ENCODE measurements around the gene SLC25A5. TPM values are rescaled to one million over a fixed set of nuclear protein-coding genes. Genes with fewer than 3 reads are reported as not detected.
A peak's percentile ranks its signal among the peaks of the same experiment; 100 is the strongest.

SLC25A5 gene
- total RNA-seq, 1 donor from 2014 or later = 403 TPM

DNA sequence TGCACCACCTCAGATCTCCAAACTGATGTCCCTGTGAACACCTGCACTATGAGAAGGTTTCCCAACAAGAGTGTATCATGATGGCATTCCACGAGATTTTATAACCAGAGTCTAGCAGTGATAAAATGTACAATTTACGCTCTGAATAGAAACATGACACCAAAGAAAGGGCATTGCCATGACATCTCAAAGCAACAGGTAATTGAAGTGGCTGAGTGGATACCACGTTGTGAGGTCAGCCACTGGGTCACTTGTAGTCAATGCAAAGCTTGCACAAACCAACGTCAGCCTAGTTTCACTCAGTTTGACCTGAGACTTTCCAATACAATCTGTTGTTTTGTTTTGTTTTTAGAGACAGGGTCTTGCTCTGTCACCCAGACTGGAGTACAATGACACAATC is 15.0 kb upstream of the SLC25A5 start:
- TF ChIP-seq CTCF (conservative IDR thresholded peaks at IDR 0.05) = no peak
- H3K4me1 Mint-ChIP-seq = no peaks in the 10 kb centered on the region
- no peak overlapping the region for H3K27ac Mint-ChIP-seq (ENCODE audit: unreplicated experiment)
- peaks cover 10% of the 10 kb centered on the region for H3K36me3 Mint-ChIP-seq (ENCODE audit: low read depth)
- DNase-seq (ENCODE audit: low read depth, low spot score) = no peak
- peaks cover 19% of the 10 kb centered on the region for H3K9me3 Mint-ChIP-seq
- no peak overlapping the region for H3K4me3 Mint-ChIP-seq
- H3K27me3 Mint-ChIP-seq (ENCODE audit: low read depth) = no peaks in the 10 kb centered on the region

- DNase-seq (ENCODE audit: low read depth, low spot score) = no peak
- no peak for TF ChIP-seq CTCF (conservative IDR thresholded peaks at IDR 0.05)
Observed at GRCh38 chrX:119455264-119455663, 13.0 kb upstream of the SLC25A5 start.

GRCh38 chrX:119459181-119459580 is 9.1 kb upstream of the SLC25A5 start:
- H3K9me3 Mint-ChIP-seq = peaks cover 13% of the 10 kb centered on the region
- no peak for TF ChIP-seq CTCF (conservative IDR thresholded peaks at IDR 0.05)
- H3K4me1 Mint-ChIP-seq = no peaks in the 10 kb centered on the region
- no peak overlapping the region for H3K27ac Mint-ChIP-seq (ENCODE audit: unreplicated experiment)
- no peaks in the 10 kb centered on the region for H3K27me3 Mint-ChIP-seq (ENCODE audit: low read depth)
- DNase-seq (ENCODE audit: low read depth, low spot score) = no peak
- H3K4me3 Mint-ChIP-seq = no peak overlapping the region
- peaks cover 9% of the 10 kb centered on the region for H3K36me3 Mint-ChIP-seq (ENCODE audit: low read depth)

More at GRCh38 chrX:119455264-119455663, 13.0 kb upstream of the SLC25A5 start:
- H3K9me3 Mint-ChIP-seq = peaks cover 13% of the 10 kb centered on the region
- H3K4me1 Mint-ChIP-seq = no peaks in the 10 kb centered on the region
- H3K27me3 Mint-ChIP-seq (ENCODE audit: low read depth) = no peaks in the 10 kb centered on the region
- no peak overlapping the region for H3K27ac Mint-ChIP-seq (ENCODE audit: unreplicated experiment)
- no peak overlapping the region for H3K4me3 Mint-ChIP-seq
- peaks cover 9% of the 10 kb centered on the region for H3K36me3 Mint-ChIP-seq (ENCODE audit: low read depth)

- Mint-ChIP-seq H3K27ac (ENCODE audit: unreplicated experiment) (no peak overlapping the region), H3K36me3 (ENCODE audit: low read depth) (peaks cover 4% of the 10 kb centered on the region), H3K4me3 (no peak overlapping the region), H3K9me3 (peaks cover 2% of the 10 kb centered on the region), H3K4me1 (peaks cover 5% of the 10 kb centered on the region), H3K27me3 (ENCODE audit: low read depth) (no peaks in the 10 kb centered on the region)
- no peak for DNase-seq (ENCODE audit: low read depth, low spot score)
- no peak for TF ChIP-seq CTCF (conservative IDR thresholded peaks at IDR 0.05)
Observed at GRCh38 chrX:119465555-119465954, 2.7 kb upstream of the SLC25A5 start.

DNA sequence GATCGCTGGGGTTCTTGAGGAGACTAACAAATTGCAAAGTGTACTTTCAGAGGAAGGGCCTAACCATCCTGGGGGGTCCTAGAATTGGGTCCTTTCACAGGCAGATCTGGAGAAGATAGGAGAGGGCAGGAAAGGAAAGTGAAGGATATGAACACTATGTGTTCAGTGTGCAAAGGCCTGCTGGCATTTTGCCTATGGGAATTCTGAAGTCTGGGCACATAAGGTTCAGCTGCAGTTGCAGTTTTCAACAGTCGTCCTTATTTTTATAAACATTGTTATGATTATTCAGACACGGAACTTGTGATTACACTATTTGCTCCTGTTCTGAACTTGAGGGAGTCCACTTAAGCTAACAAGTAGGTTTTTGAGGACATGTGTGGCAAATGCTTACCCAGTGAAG is 1.3 kb upstream of the SLC25A5 start:
- Mint-ChIP-seq H3K27me3 (ENCODE audit: low read depth) (no peaks in the 10 kb centered on the region), H3K4me3 (peak overlapping the region; percentile 56), H3K27ac (ENCODE audit: unreplicated experiment) (no peak overlapping the region), H3K4me1 (peaks cover 5% of the 10 kb centered on the region), H3K9me3 (peaks cover 1% of the 10 kb centered on the region), H3K36me3 (ENCODE audit: low read depth) (peaks cover 8% of the 10 kb centered on the region)
- no peak for TF ChIP-seq CTCF (conservative IDR thresholded peaks at IDR 0.05)
- no peak for DNase-seq (ENCODE audit: low read depth, low spot score)

DNA sequence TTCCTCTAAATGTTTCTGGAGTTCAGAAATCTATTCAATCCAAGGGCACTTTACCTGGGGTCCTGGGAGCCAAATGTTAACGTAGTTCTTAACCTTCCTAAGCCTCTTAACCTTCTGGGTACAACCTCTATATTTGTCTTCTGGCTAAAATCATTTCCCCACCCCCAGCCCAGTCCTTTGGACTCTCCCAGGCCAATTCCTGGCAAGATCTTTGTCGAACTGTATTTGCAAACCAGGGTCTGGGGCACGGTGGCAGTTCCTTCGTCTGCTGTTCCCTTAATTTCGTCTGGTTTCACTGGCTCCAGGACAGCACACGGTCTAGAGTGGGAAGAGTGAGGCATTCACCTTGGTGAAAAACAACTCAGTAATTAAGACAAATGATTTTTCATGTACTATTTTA is 811 bp upstream of the SLC25A5 start:
- DNase-seq (ENCODE audit: low read depth, low spot score) = no peak
- H3K36me3 Mint-ChIP-seq (ENCODE audit: low read depth) = peaks cover 10% of the 10 kb centered on the region
- TF ChIP-seq CTCF (conservative IDR thresholded peaks at IDR 0.05) = no peak
- H3K9me3 Mint-ChIP-seq = no peaks in the 10 kb centered on the region
- no peaks in the 10 kb centered on the region for H3K27me3 Mint-ChIP-seq (ENCODE audit: low read depth)
- peaks cover 5% of the 10 kb centered on the region for H3K4me1 Mint-ChIP-seq
- H3K4me3 Mint-ChIP-seq = peak overlapping the region; percentile 64
- no peak overlapping the region for H3K27ac Mint-ChIP-seq (ENCODE audit: unreplicated experiment)
